Right renal cortex interstitium (tissue), 3 donors: ENCODE measurements around the gene RIMBP2. TPM values are rescaled to one million over a fixed set of nuclear protein-coding genes. Genes with fewer than 3 reads are reported as not detected.

ENCODE experiments used
- DNase-seq, 3 donors: peaks; one replicate each; pipeline ENCODE4 v3.0.0-alpha.2; 2013; ENCODE audit warnings: low read depth in 3 of 3, low spot score in 2 of 3
- polyA plus RNA-seq, 3 donors: library from polyadenylated mRNA; unstranded; fragments of 120-200 nt; gene quantifications; one replicate each; pipeline ENCODE4 v1.2.1, GENCODE V29; 2013; ENCODE audit not compliant: insufficient read length in 3 of 3

Gene RIMBP2
- polyA plus RNA-seq, 3 donors, result 10.7 to 17.7 (median 16.6) TPM

DNA sequence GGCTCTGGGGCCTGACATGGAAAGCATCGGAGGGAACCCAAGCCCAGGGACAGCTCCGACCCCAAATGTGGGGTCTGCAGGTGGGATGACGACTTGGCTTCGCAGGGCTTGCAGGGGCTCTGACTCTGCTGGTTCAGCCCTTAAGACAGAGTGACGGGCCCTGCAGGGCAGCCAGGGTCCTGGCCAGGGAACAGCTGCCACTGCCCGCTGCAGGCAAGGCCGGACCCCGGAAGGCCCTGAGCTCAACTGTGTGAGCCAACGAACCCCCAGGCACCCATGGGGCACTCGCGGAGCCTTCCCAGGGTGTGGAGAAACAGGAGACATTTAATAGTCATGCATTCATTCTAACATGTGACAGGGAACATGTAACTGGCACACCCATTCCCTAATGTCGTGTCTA lies 257.8 kb downstream of the RIMBP2 start:
- no peak for DNase-seq

DNA sequence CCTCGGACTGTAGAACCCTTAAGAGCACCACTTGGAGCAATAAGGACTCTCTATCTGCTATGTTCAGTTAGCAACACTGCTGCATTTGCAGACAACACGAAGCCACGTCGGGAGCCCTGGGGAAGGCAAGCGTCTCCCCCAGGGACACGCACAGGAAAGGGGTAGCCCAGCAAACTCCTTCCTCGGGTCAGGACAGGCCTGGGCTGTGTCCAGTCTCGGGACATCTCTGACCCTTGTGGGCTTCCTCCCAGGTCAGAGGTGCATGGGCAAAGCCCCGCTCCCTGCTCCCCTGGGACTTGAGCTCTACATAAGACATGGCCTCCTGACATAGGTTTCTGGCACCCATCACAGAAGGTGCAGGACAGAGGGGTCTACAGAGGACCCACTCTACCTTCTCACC lies 258.9 kb downstream of the RIMBP2 start:
- no peak for DNase-seq

DNA sequence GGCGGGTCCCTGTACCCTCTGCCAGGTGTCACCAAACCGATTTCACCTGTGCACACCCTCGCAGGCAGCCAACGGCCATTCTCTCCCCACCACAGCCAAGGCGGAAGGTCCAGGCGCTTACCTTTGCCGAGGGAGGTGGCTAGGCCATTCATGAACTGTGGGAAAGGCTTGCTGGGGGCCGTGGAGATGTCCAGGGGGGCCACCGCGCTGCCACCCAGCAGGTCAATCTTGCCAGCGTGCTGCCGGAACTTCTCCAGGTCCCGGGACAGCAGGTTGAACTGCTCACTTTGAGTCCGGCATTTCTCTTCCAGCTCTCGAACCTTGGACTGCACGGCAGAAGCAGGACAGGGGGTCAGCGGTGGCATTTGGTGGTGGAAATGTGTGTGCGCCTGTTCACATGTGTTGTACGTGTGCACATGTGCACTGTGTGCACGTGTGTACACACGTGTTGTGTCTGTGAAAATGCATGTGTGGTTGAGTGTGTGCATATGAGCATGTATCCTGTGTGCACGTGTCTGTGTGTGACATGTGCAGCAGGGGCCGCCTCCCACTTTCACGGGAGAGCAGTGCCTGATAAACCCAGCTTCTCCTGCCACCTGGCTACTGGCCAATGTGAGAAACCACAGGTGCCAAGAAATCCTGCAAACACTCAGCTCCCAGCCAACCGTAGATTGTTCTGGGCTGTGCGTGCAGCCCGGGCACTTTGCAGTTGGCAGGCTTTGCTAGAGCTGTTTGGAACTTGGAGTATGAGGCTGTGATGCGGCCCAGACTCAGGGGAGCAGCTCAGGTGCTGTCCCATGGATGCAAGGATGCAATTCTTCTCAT lies 259.5 kb downstream of the RIMBP2 start:
- DNase-seq, result no peak

DNA sequence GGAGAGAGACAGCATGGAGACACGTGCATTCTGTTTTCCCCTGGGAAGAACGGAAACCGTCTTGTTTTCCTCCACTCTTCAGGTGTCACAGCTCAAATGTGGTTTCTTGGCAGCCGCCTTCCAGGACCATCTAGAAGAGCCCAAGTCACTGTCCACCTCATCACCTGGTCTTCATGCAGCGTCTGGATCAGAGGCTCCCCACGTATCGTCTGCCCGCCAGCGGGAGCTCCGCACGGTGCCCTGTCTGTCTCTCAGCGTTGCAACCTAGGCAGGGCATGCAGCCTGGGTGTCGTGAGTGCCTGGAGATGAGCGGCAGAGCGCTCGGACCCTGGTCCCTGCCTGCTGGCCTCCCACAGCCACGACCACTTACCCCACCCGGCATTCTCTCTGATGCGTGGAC lies 260.9 kb downstream of the RIMBP2 start:
- no peak for DNase-seq

DNA sequence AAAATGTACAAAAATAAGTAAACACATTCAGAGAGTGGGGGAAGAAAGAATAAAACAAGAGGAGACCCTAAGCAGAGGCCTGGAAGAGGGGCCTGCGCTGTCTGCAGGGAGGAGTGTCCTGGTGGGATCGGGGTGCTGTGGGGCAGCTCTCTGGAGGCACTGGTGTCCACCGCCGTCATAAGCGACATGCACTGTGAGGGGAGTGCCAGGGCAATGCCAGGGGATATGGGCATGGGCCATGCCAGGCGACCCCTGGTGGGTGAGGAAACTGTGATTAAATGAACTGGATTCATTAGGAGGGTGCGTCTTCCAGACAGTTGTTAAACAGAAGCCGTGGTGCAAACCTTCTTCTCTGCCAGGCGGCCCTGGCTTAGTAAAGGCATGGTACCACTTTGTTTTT lies 261.8 kb downstream of the RIMBP2 start:
- no peak for DNase-seq

DNA sequence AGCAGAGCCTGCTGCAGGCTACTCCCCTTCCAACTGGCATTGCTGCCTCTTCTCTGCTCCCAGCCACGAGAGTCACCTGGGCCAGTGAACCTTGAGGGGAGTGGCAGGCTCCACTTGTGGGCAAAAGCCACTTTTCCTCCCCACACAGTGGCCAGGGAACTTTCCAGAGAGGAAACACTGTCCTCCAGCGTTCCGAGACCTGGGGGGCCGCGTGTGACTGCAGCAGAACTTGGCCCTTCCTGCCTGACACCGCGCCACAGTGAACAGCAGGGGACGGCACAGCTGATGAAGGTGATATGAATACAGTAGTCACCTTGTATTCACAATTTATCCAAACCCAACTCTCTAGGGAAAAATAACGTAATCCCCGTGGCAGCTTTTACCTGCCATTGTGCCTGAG lies 263.6 kb downstream of the RIMBP2 start:
- DNase-seq, result no peak

DNA sequence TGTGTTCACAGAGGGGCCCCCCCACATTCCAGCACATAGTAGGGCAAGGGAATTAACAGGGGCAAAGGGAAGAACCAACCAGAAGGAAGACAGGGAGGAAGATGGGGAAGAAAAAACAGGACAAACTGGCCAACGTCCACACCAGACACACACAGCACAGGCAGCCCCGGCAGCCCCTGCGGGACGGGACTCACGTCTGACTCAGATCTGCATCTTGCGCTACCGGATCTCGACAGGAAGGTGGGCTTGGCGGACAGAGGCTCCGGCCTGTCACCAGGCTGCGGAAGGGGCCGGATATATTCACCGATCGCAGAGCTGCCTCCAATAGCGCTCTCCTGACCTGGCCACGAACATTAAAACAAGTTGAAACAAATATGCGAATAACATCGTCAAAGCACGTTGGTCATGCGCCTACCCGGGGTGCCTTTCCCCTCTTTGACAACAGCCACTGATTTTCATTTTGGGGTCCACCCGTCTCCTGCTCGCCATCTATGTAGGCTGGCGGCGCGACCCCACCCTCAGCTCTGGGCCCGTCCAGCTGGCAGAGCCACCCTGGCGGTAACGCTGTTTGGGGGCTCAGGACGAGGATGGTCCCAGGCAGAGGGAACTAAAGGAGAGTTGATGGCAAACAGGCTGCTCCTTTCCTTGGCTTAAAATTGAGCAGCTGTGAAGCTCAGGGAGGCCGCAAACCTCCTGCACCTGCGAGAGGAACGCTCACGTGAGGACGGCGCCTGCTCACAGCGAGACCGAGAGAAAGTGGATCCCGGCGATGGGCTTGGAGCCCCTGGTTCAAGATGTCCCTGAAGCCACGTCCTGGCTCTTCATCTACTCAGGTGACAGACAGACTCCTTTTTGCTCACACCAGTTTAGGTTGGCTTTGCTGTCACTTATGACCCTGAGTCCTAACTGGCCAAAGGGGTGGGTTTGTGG lies 264.8 kb downstream of the RIMBP2 start:
- no peak for DNase-seq

DNA sequence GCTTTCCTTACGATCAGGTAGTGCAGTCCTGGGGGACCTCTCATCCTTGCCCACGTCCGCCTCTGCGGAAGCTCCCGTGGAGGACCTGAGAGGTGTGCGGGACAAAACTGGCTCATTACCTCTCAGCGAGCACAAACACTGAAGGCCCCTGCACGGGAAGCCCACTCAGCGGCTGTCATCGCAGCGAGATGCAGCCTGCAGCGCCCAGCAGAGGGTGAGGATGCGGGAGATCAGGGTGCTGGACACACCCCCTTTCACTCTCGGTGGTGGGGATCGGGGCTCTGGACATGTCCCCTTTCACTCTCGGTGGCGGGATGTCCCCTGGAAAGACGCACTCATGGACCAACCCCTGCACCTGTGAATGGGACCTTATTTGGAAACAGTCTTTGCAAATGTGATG lies 266.8 kb downstream of the RIMBP2 start:
- DNase-seq, result no peak

DNA sequence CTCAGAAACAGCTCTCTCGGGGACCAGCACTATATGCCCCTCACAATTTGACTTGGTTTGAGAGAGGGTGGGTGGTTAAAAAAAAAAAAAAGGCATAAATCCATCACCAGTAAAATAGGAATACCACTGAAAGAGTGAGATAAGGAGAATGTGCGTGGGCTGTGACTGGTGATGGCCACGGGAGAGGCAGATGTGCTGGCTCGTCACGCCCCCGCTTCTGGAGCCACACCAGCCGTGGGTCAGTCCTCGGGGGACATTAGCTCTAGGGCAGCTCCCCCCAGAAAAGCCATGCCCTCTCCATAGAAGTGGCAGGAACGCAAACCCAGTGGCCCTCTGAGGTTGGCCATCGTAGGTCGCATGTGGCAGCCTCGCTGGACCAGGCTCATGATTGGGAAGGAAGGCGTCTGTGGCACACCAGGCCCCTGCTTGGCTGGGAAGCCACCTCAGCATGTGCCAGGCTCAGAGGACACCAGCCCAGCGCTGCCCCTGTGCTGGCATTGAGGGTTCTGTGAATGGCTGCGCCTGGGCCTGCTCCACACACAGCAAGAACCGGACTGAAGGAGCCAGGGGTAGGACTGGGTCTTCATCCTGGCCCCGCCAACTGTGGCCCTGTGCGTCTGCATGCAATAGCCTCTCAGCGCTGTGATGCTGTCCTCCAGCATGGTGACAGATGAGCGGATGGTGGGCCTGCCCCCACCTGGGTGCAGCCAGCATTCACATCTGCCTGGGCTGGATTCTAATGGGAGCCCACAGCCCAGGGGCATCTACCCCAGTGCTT lies 267.9 kb downstream of the RIMBP2 start:
- DNase-seq, result no peak

DNA sequence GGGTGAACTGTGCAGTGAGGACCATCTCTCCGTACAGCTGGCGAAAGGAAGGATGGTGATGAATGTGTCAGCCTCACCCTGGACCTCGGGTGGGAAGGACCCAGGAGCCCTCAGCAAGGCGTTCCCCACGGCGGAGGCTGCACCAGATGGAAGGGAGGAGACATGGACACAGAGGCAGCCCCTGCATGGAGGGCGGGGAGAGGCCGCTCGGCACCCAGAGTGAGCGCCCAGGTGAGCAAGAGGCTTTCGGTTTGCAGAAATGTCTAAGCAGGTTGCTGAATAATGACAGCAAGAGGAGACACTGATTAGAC lies 268.5 kb downstream of the RIMBP2 start:
- no peak for DNase-seq

DNA sequence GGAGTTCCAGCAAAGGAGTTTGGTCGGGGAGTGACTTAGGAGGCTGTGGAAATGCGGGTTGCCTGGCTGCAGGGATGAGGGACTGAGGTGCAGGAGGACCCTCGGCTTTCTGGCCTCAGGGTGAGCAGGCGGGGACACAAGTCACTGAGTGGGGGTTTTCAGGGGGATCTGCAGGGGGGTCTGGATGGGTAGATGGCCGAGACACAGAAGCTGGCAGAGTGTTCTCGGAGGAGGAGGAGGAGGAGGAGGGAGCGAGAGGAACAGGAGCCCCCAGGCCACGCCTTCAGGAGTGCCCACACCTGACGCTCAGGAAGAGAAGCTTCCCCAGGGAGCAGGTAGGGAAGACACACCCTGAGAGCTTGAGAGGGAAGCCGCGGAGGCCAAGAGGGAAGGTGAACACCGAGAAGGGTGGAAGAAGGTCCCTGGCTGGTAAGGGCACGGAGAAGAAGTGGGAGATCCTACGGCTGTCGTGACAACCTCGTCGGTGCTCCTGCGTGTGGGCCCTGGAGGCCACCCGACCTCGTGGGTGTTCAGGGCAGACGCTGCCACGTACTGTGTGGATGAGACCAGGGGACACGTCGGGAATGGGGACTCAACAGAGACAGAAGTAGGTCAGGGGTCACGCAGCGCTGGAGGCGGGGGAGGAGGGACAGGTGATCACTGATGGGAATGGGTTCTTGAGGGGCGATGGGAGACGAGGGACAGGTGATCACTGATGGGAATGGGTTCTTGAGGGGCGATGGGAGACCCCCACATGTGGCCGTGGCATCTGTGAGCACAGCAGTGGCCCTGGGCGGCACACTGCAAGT lies 269.0 kb downstream of the RIMBP2 start:
- no peak for DNase-seq

DNA sequence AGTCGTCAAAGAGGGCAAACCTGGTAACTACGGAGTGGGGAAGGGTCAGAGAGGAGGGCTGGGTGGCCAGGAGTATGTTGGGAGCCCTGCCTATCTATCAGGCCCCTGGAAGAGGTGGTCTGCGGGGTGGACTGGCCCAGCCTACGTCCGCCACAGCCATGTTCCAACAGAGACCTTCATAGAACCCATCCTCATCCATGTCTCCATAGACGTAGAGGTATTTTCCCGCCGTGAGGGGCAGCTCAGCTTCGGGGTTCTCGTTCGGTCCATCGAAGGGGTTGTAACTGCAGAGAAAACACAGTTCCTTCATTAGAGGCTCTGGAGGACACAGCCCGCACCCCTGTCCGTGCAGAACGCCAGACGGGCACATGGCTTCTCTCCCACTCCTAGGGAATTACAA lies 271.1 kb downstream of the RIMBP2 start:
- DNase-seq, result no peak

DNA sequence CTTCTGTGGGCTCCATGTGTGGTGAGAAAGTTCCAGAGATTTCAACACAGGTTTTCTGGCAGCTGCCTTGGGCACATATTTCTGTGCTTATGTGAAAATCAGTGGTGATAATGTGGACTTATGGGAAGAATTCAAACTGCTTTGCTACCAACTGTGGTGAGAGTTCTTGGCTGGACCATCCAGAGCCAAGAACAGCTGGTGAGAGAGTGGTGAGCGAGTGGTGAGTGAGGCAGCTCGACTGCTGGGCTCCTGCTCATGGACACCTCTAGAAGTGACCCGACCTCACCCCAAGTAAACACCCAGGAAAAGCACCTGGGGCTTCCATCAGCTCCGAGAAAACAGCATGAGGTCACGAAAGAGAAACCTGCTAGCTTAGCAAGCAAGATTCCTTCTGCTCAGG lies 272.0 kb downstream of the RIMBP2 start:
- no peak for DNase-seq

DNA sequence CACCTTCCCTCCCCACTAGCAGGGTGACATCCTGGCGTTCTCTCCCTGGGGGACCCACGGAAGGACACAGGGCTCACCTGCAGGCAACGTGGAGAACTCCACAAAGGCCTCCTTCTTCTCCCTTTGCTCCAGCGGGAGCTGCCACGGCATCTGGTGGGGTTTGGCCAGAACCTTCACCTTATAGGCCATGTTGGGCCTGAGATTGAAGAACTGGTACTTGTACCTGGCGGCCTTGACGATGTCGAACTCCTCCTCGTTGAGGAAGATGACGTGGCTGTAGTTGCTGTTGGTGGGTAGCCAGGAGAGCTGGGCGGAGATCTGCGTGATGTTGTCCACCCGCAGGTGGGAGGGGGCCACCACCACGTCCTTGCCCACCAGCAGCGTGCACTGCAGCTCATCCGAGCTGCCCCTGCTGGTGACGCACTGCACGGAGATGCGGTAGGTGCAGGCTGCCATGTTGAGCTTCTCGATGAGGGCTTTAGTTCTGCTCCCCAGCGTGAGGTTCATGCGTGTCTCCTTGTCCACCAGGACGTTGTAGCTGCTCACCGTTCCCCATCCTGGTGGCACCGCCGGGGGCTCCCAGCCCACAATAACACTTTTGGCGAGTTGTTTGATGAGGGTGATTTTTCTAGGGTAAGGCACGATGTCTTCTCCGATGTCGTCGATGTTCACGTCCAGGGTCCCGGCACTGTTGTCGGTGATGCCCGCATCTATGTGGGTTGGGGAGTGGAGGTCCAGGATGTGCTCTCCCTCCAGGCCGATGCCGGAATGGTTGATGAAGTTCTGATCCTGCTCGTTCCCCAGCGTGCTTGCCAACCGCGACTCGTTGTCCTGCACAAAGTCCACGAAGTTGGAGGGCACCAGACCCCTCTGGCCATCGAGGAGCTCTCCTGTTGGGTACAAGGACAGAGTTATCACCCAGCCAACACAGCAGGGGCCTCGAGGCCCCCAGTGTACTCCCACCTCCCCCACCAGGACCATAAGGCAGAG lies 274.0 kb downstream of the RIMBP2 start:
- no peak for DNase-seq

DNA sequence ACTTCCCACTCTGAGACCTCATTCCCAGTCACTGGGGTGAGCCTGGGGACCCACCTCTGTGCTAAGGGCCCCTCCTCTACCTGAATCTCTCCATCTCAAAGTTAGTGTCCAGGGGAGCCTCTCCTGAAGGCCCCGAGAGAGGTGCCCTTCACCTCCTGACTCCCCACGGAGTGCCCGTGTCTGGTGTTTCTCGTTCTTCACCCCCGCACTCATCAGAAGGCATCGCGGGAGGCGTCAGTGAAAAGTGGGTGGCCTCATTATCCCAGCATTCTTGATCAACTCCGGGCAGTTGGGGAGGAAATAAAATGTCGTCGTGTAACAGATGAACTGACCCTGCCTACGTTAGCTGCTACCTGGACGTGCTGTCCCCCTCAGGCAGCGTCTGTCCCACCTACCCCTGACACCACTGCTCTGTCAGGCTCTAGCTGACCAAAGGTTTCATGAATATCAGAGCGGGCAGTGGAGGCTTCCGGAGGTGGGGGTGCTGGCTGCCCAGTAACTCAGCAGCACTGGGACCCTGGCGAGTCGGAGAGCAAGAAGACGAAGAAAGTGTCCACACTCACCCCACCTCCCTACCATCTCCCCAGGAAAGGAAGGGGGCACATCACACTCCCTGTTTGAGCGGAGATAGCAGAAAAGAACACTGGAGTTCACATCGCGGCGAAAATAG lies 275.6 kb downstream of the RIMBP2 start:
- no peak for DNase-seq

DNA sequence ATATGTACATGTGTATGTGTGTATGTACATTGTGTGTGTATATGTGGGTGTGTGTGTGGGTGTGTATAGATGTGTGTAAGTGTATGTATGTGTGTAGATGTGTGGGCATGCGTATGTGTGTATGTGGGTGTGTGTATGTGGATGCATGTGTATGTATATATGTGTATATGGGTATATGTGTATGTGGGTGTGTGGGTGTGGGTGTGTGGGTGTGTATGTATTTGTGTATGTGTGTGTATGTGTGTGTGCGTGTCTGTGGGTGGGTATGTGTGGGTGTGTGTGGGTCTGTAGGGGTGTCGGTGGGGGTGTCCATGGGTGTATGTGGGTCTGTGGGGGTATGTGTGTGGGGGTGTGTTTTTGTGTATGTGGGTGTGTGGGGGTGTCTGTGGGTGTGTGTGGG lies 276.8 kb downstream of the RIMBP2 start:
- DNase-seq, result no peak

DNA sequence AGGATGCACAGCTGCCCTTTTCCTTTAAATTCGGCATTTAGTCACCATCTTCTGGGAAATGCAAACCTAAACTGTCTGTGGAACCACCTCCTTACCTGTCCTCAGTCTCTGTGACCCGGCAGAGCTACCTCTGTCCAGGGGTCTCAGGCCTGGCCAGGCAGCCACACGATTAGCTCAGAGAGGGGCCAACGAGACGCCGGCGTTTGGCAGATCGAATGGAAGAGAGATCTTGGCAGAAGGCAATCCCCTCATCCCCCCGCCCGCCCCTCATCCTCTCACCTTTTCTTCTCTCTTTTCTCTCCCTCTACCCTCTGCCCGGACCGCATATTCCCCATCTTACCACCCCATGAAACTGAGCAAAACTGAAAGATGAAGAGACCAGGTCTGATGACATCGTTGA lies 277.4 kb downstream of the RIMBP2 start:
- no peak for DNase-seq

DNA sequence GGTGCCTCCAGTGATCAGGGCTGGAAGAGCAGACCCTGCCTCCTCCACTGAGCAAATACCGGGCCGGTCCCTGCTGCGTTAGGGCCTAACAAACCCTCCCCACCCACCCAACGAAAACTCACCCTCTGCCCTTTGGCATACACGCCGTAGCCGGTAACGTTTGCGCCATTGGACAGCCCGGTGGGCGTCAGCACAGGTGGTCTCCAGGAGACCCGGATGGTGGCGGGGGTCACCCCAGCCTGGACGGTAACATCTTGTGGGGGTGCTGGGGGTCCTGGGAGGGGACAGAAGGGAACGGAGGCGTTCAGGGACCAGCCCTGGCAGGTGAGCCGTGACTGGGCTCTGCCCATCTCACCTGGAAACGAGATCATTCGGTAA lies 277.9 kb downstream of the RIMBP2 start:
- DNase-seq, result no peak
